Ishikawa (cell line): Measurements from ENCODE around the gene RAD51B.
A peak's percentile ranks its signal among the peaks of the same experiment; 100 is the strongest.

ENCODE experiments used
- CEBPB ChIP-seq: IDR thresholded peaks from 2 replicates; pipeline ENCODE4 v1.6.1; 2012
- CREB1 ChIP-seq: IDR thresholded peaks from 2 replicates; pipeline ENCODE4 v1.6.1; 2012; ENCODE audit warnings: low read depth
- EGR1 ChIP-seq: IDR thresholded peaks from 2 replicates; pipeline ENCODE4 v1.6.1; 2012
- EP300 ChIP-seq: IDR thresholded peaks from 2 replicates; pipeline ENCODE4 v1.6.1; 2012; ENCODE audit warnings: borderline replicate concordance
- FOXM1 ChIP-seq: IDR thresholded peaks from 2 replicates; pipeline ENCODE4 v1.6.1; 2012; ENCODE audit warnings: low read depth, borderline replicate concordance
- MAX ChIP-seq: IDR thresholded peaks from 2 replicates; pipeline ENCODE4 v1.6.1; 2012
- NFIC ChIP-seq: IDR thresholded peaks from 2 replicates; pipeline ENCODE4 v1.6.1; 2012
- RAD21 ChIP-seq: IDR thresholded peaks from 2 replicates; pipeline ENCODE4 v1.6.1; 2012; ENCODE audit warnings: low read depth
- REST ChIP-seq: IDR thresholded peaks from 2 replicates; pipeline ENCODE4 v1.6.1; 2012; ENCODE audit warnings: low read depth, mild to moderate bottlenecking
- TAF1 ChIP-seq: IDR thresholded peaks from 2 replicates; pipeline ENCODE4 v1.6.1; 2012; ENCODE audit warnings: low read depth, mild to moderate bottlenecking
- TCF12 ChIP-seq: IDR thresholded peaks from 2 replicates; pipeline ENCODE4 v1.6.1; 2012; ENCODE audit warnings: low read depth
- TEAD4 ChIP-seq: IDR thresholded peaks from 2 replicates; pipeline ENCODE4 v1.6.1; 2012
- USF1 ChIP-seq: IDR thresholded peaks from 2 replicates; pipeline ENCODE4 v1.6.1; 2012
- YY1 ChIP-seq: IDR thresholded peaks from 2 replicates; pipeline ENCODE4 v1.6.1; 2012; ENCODE audit warnings: low read depth
- ZBTB7A ChIP-seq: IDR thresholded peaks from 2 replicates; pipeline ENCODE4 v1.6.1; 2012; ENCODE audit warnings: low read depth

Gene RAD51B

GRCh38 chr14:68460541-68460940 is 641.0 kb downstream of the RAD51B start:
- no peak for TF ChIP-seq TCF12

GRCh38 chr14:68461086-68461485 is 641.5 kb downstream of the RAD51B start:
- TF ChIP-seq ZBTB7A, result no peak
- no peak for TF ChIP-seq CREB1
- TF ChIP-seq USF1, result no peak
- TF ChIP-seq EGR1, result no peak
- no peak for TF ChIP-seq NFIC
- no peak for TF ChIP-seq MAX
- no peak for TF ChIP-seq CEBPB
- no peak for TF ChIP-seq RAD21
- TF ChIP-seq TCF12, result no peak

- TF ChIP-seq MAX (no peak), EP300 (no peak), RAD21 (peak; percentile 6; the same call in 1 of the 2 replicates), TEAD4 (peak; percentile 53), ZBTB7A (no peak), FOXM1 (no peak), YY1 (no peak)
Measured at GRCh38 chr14:68462683-68463082, 643.1 kb downstream of the RAD51B start.

GRCh38 chr14:68463299-68463698 is 643.7 kb downstream of the RAD51B start:
- no peak for TF ChIP-seq TCF12
- TF ChIP-seq CREB1, result no peak
- TF ChIP-seq MAX, result no peak

GRCh38 chr14:68463705-68464374 is 644.3 kb downstream of the RAD51B start:
- TF ChIP-seq TEAD4 (peak; percentile 40; the same call in 1 of the 2 replicates), CEBPB (peak; percentile 63), RAD21 (no peak), CREB1 (no peak), NFIC (peak; percentile 57; the same call in 1 of the 2 replicates), EP300 (peak; percentile 15; the same call in 1 of the 2 replicates), TAF1 (no peak), YY1 (no peak)

GRCh38 chr14:68464711-68465110 is 645.1 kb downstream of the RAD51B start:
- TF ChIP-seq MAX (peak; percentile 44; the same call in 1 of the 2 replicates), YY1 (no peak), CEBPB (0 out of 2 replicates have a peak, but pooled peaks have one; percentile 10), RAD21 (no peak), EGR1 (no peak), NFIC (peak; percentile 95), TCF12 (peak; percentile 98), TEAD4 (peak; percentile 77), FOXM1 (peak; percentile 96), EP300 (peak; percentile 98)

GRCh38 chr14:68466491-68466977 is 647.0 kb downstream of the RAD51B start:
- TF ChIP-seq REST, result no peak
- no peak for TF ChIP-seq CREB1
- peak; percentile 70 for TF ChIP-seq NFIC
- no peak for TF ChIP-seq EGR1
- TF ChIP-seq USF1, result no peak
- TF ChIP-seq TEAD4, result peak; percentile 86
- TF ChIP-seq RAD21, result no peak
- no peak for TF ChIP-seq YY1
- TF ChIP-seq CEBPB, result no peak
- no peak for TF ChIP-seq TAF1
- peak; percentile 91 for TF ChIP-seq FOXM1
- TF ChIP-seq MAX, result peak; percentile 15; the same call in 1 of the 2 replicates
- TF ChIP-seq EP300, result peak; percentile 86
- no peak for TF ChIP-seq ZBTB7A
- peak; percentile 88 for TF ChIP-seq TCF12
